Psoas muscle (tissue), 8 donors: ENCODE results near the gene BTBD6. TPM values are rescaled to one million over a fixed set of nuclear protein-coding genes. Genes with fewer than 3 reads are reported as not detected.
A peak's percentile ranks its signal among the peaks of the same experiment; 100 is the strongest.

Source experiments
- ATAC-seq, 4 donors: fragments of 200-7000 bp; cut with Tn5 transposase; one replicate each; pipeline ENCODE4 v1.9.1; 2020; ENCODE audit warnings: moderate library complexity in 3 of 4, mild to moderate bottlenecking in 2 of 4
- DNase-seq, 2 donors: peaks; one replicate each; pipeline ENCODE4 v3.0.0-alpha.2; 2020
- H3K27ac ChIP-seq: fragments of 200-600 bp; one replicate; pipeline ENCODE4 v1.8.0; 2022
- H3K27me3 ChIP-seq, 3 donors: fragments of 200-600 bp in 1 of 3; one replicate each; pipeline versions ENCODE4 v1.6.1 to v1.8.0; 2013 to 2022; ENCODE audit warnings: low read length in 2 of 3, mild to moderate bottlenecking in 2 of 3, moderate library complexity in 1 of 3; ENCODE audit not compliant: insufficient read depth in 3 of 3
- H3K36me3 ChIP-seq, 2 donors: fragments of 200-600 bp in 1 of 2; one replicate each; pipeline versions ENCODE4 v1.6.1 to v1.8.0; 2013 to 2022; ENCODE audit warnings: low read depth in 1 of 2, mild to moderate bottlenecking in 1 of 2, moderate library complexity in 1 of 2; ENCODE audit not compliant: insufficient read depth in 1 of 2
- H3K4me1 ChIP-seq: fragments of 200-600 bp; one replicate; pipeline ENCODE4 v1.8.0; 2022
- H3K4me3 ChIP-seq: fragments of 200-600 bp; one replicate; pipeline ENCODE4 v1.8.0; 2022; ENCODE audit warnings: mild to moderate bottlenecking
- H3K9me3 ChIP-seq: fragments of 200-600 bp; one replicate; pipeline ENCODE4 v1.8.0; 2022
- WGBS, 3 donors: extraction: QIAGEN DNeasy Blood & Tissue Kit; methylation state at CpG; one replicate each; pipeline versions ENCODE4 v1.1.6 to v1.1.7; 2013; 5-methylcytosine and 5-hydroxymethylcytosine counted together
- intact Hi-C, 2 donors: fragments of 100-400 bp; cut with DNase I; formaldehyde crosslinking; loops; one replicate each; pipeline versions ENCODE4 v1.11.0 to v1.14.2; 2022
- polyA plus RNA-seq, 3 donors: library from polyadenylated mRNA; stranded (reverse); fragments of 200-250 nt; gene quantifications; one replicate each; pipeline ENCODE4 v1.2.3, GENCODE V29; 2013
- total RNA-seq, 4 donors: library from RNA; stranded (reverse); fragmentation: NEBNext Ultra II Directional in 2 of 4; extraction: Animal tissue kit (Norgen Biotek cat#: 25700) in 2 of 4; gene quantifications; one replicate each; pipeline versions ENCODE4 v1.2.1 to v1.2.4, GENCODE V29; 2021 to 2023
- TF ChIP-seq, protein P1 (sequence below): fragments of 200-600 bp; IDR thresholded peaks from one replicate; pipeline ENCODE4 v1.8.0; 2022; ENCODE audit warnings: antibody characterized with exemption
- donor health status: healthy with polysubstance abuse.
- donor health status: DM: no; HTN: no; CAD: no; lungs with moderate emphysema.
- donor health status: Bipolar disorder and iron deficiency.
- donor health status: healthy.
- donor health status: DM: yes; HTN: yes; CAD: no.
- donor health status: DM: no; HTN: no; CAD: no.
- donor health status: DM: no; HTN: no; CAD: no.
- donor health status: DM: yes; HTN: yes; CAD: no.

Gene BTBD6
- total and polyA plus RNA-seq, 7 donors = 48.3 to 79.7 (median 72.2) TPM

GRCh38 chr14:105209646-105210045 lies 38.7 kb upstream of the BTBD6 start:
- intact Hi-C loops = no loop called here
- DNase-seq (no peak), ATAC-seq (no peak)

GRCh38 chr14:105210266-105211025 lies 37.9 kb upstream of the BTBD6 start:
- no peak for ATAC-seq
- no peaks in the 10 kb centered on the region for H3K9me3 ChIP-seq
- 88 to 93% (median 92%) methylated on average over 30 of the region's 30 CpGs for WGBS, 3 donors
- intact Hi-C loops = no loop called here
- H3K4me3 ChIP-seq = no peak overlapping the region
- no peaks in the 10 kb centered on the region for H3K27me3 ChIP-seq
- peaks cover 0 to 14% of the 10 kb centered on the region in 2 donors for H3K36me3 ChIP-seq
- no peak for DNase-seq
- TF ChIP-seq, protein P1, sequence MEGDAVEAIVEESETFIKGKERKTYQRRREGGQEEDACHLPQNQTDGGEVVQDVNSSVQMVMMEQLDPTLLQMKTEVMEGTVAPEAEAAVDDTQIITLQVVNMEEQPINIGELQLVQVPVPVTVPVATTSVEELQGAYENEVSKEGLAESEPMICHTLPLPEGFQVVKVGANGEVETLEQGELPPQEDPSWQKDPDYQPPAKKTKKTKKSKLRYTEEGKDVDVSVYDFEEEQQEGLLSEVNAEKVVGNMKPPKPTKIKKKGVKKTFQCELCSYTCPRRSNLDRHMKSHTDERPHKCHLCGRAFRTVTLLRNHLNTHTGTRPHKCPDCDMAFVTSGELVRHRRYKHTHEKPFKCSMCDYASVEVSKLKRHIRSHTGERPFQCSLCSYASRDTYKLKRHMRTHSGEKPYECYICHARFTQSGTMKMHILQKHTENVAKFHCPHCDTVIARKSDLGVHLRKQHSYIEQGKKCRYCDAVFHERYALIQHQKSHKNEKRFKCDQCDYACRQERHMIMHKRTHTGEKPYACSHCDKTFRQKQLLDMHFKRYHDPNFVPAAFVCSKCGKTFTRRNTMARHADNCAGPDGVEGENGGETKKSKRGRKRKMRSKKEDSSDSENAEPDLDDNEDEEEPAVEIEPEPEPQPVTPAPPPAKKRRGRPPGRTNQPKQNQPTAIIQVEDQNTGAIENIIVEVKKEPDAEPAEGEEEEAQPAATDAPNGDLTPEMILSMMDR = no peak
- H3K4me1 ChIP-seq = peaks cover 17% of the 10 kb centered on the region
- H3K27ac ChIP-seq = no peak overlapping the region

More at GRCh38 chr14:105209646-105210045, 38.7 kb upstream of the BTBD6 start:
- Histone ChIP-seq H3K27ac (no peak overlapping the region), H3K9me3 (no peaks in the 10 kb centered on the region), H3K27me3 (no peaks in the 10 kb centered on the region), H3K4me3 (no peak overlapping the region), H3K36me3 (peaks cover 0 to 14% of the 10 kb centered on the region in 2 donors), H3K4me1 (peaks cover 25% of the 10 kb centered on the region)
- TF ChIP-seq, protein P1 = no peak
- 89 to 94% (median 93%) methylated on average over 14 to 16 of the region's 16 CpGs for WGBS, 3 donors

GRCh38 chr14:105211086-105211757 lies 37.1 kb upstream of the BTBD6 start:
- Histone ChIP-seq H3K4me1 (peaks cover 14% of the 10 kb centered on the region), H3K36me3 (peaks cover 0 to 14% of the 10 kb centered on the region in 2 donors), H3K9me3 (no peaks in the 10 kb centered on the region), H3K27ac (no peak overlapping the region), H3K4me3 (no peak overlapping the region), H3K27me3 (no peaks in the 10 kb centered on the region)
- DNase-seq (peak in 1 of 2 donors; percentile 6), ATAC-seq (no peak)
- 91 to 95% (median 93%) methylated on average over 19 to 23 of the region's 23 CpGs for whole genome bisulfite sequencing, 3 donors
- intact Hi-C loops = no loop called here
- TF ChIP-seq, protein P1 = no peak

GRCh38 chr14:105211758-105212089 lies 36.6 kb upstream of the BTBD6 start:
- intact Hi-C loops = no loop called here
- H3K27ac ChIP-seq = no peak overlapping the region
- H3K9me3 ChIP-seq = no peaks in the 10 kb centered on the region
- TF ChIP-seq, protein P1 = no peak
- ATAC-seq = no peak
- H3K36me3 ChIP-seq = peaks cover 0 to 15% of the 10 kb centered on the region in 2 donors
- DNase-seq = no peak
- no peaks in the 10 kb centered on the region for H3K27me3 ChIP-seq
- no peak overlapping the region for H3K4me3 ChIP-seq
- H3K4me1 ChIP-seq = peaks cover 14% of the 10 kb centered on the region
- WGBS, 3 donors = 84 to 91% (median 87%) methylated on average over 9 of the region's 9 CpGs
